Panc1 (cell line): Measurements from ENCODE around the gene TNFAIP8L1. TPM values are rescaled to one million over a fixed set of nuclear protein-coding genes. Genes with fewer than 3 reads are reported as not detected.

Experiments
- ATAC-seq: fragments of 200-7000 bp; cut with Tn5 transposase; 2 replicates; pipeline ENCODE4 v1.9.1; 2020; ENCODE audit warnings: mild to moderate bottlenecking, moderate library complexity
- BruUV-seq: library from RNA; stranded (reverse); fragments of 400-500 nt; replicated peaks from 2 replicates; lab custom pipeline; 2021; lab: Mats Ljungman, UMichigan
- CTCF ChIA-PET: fragments of 300-600 bp; sonication (Branson Sonifier 250); formaldehyde crosslinking; loops from one replicate; lab custom pipeline; 2022; ENCODE audit warnings: antibody characterized with exemption; lab: Charles Lee
- POLR2A ChIA-PET: fragments of 300-600 bp; sonication (Branson Sonifier 250); formaldehyde crosslinking; loops from one replicate; lab custom pipeline; 2022; ENCODE audit warnings: antibody characterized with exemption; lab: Charles Lee
- DNase-seq: peaks from one replicate; pipeline ENCODE4 v3.0.0-alpha.2; 2010; ENCODE audit warnings: low read depth, low spot score
- H3K27ac ChIP-seq: 2 replicates; pipeline ENCODE4 v1.5.1; 2011; ENCODE audit warnings: mild to moderate bottlenecking, low read length, inconsistent platforms
- H3K27me3 ChIP-seq: fragments of 200-500 bp; sonication (Bioruptor generic); 2 replicates; pipeline ENCODE4 v1.6.0; 2014; ENCODE audit warnings: low read length, inconsistent platforms; ENCODE audit not compliant: control insufficient read depth, insufficient read depth
- H3K36me3 ChIP-seq: fragments of 200-500 bp; sonication (Bioruptor generic); 2 replicates; pipeline ENCODE4 v1.5.1; 2014; ENCODE audit warnings: inconsistent platforms, mild to moderate bottlenecking, low read length, moderate library complexity; ENCODE audit not compliant: control insufficient read depth, insufficient read depth
- H3K4me1 ChIP-seq: 2 replicates; pipeline ENCODE4 v1.5.1; 2011; ENCODE audit warnings: inconsistent platforms, mild to moderate bottlenecking, low read length, moderate library complexity; ENCODE audit not compliant: control insufficient read depth, insufficient read depth
- H3K4me3 ChIP-seq, 2 experiments: 2 replicates each; pipeline ENCODE4 v1.5.1; 2011 to 2012; ENCODE audit warnings: low read depth in 2 of 2, low read length in 2 of 2, mild to moderate bottlenecking in 2 of 2, inconsistent platforms in 1 of 2, moderate library complexity in 1 of 2
- H3K9me3 ChIP-seq: fragments of 200-500 bp; sonication (Bioruptor generic); 2 replicates; pipeline ENCODE4 v1.5.1; 2014; ENCODE audit warnings: low read depth, mild to moderate bottlenecking, inconsistent platforms, low read length, moderate library complexity; ENCODE audit not compliant: control insufficient read depth, insufficient read depth
- CTCF ChIP-seq: fragments of 450-650 bp; IDR thresholded peaks from 2 replicates; pipeline ENCODE4 v1.5.1; 2017; ENCODE audit warnings: mild to moderate bottlenecking
- POLR2AphosphoS5 ChIP-seq: IDR thresholded peaks from 2 replicates; pipeline ENCODE4 v1.6.1; 2012; ENCODE audit warnings: mild to moderate bottlenecking, low read depth, low read length, moderate library complexity
- REST ChIP-seq, 2 experiments: IDR thresholded peaks; 2 replicates each; pipeline ENCODE4 v1.6.1; 2011 to 2012; ENCODE audit warnings: low read depth in 2 of 2, control low read depth in 1 of 2, low read length in 1 of 2, mild to moderate bottlenecking in 1 of 2, moderate library complexity in 1 of 2; ENCODE audit not compliant: insufficient read depth in 1 of 2
- SIN3A ChIP-seq: IDR thresholded peaks from 2 replicates; pipeline ENCODE4 v1.6.1; 2012; ENCODE audit warnings: low read depth, mild to moderate bottlenecking, low read length, moderate library complexity, borderline replicate concordance; ENCODE audit not compliant: insufficient read depth
- TCF7L2 ChIP-seq: IDR thresholded peaks from 2 replicates; pipeline ENCODE4 v1.6.1; 2011; ENCODE audit warnings: mild to moderate bottlenecking, low read depth, low read length, inconsistent platforms
- in situ Hi-C: cut with HindIII; loops from 2 replicates; pipeline ENCODE4 v1.10.0; 2016; ENCODE audit warnings: low sequenced_read_pairs, low pct_unique_long_range_greater_than_20kb
- intact Hi-C: fragments of 100-400 bp; cut with micrococcal nuclease; formaldehyde crosslinking; loops from one replicate; pipeline ENCODE4 v1.10.0; 2022; ENCODE audit not compliant: unreplicated experiment
- total RNA-seq: library from RNA; stranded (reverse); gene quantifications from one replicate; pipeline ENCODE4 v1.2.1, GENCODE V29; 2021; ENCODE audit not compliant: unreplicated experiment

Gene TNFAIP8L1
- total RNA-seq, 1 experiment from 2014 or later, result 4.8 TPM

GRCh38 chr19:4656102-4656501 is 16.8 kb downstream of the TNFAIP8L1 start (continued):
- no peak for TF ChIP-seq SIN3A

- no TSS peak for BruUV-seq
- CTCF ChIA-PET, result no interaction called here
- no peak overlapping the region for H3K27ac ChIP-seq
- intact Hi-C loops, result no loop called here
- DNase-seq (no peak), ATAC-seq (no peak)
- in situ Hi-C loops, result no loop called here
- TF ChIP-seq TCF7L2, result no peak
- TF ChIP-seq POLR2AphosphoS5, result no peak
- no peak for TF ChIP-seq REST (IDR thresholded peaks at IDR 0.05; ENCODE audit: insufficient read depth in 1 of 2, low read depth in 2 of 2, low read length in 1 of 2)
- TF ChIP-seq SIN3A, result no peak
- no peak for TF ChIP-seq CTCF
- H3K4me1 ChIP-seq, result no peaks in the 10 kb centered on the region
- H3K27me3 ChIP-seq, result no peaks in the 10 kb centered on the region
- H3K4me3 ChIP-seq, result no peak overlapping the region
- POLR2A ChIA-PET, result no interaction called here
- H3K9me3 ChIP-seq, result no peaks in the 10 kb centered on the region
- no peaks in the 10 kb centered on the region for H3K36me3 ChIP-seq
Measured at GRCh38 chr19:4657262-4657661, 17.9 kb downstream of the TNFAIP8L1 start.

GRCh38 chr19:4657835-4658234 is 18.5 kb downstream of the TNFAIP8L1 start:
- POLR2A ChIA-PET, result no interaction called here
- Histone ChIP-seq H3K27me3 (no peaks in the 10 kb centered on the region), H3K27ac (no peak overlapping the region), H3K4me1 (no peaks in the 10 kb centered on the region), H3K4me3 (no peak overlapping the region), H3K36me3 (no peaks in the 10 kb centered on the region), H3K9me3 (no peaks in the 10 kb centered on the region)
- no peak for DNase-seq
- ATAC-seq, result no peak
- CTCF ChIA-PET, result no interaction called here
- intact Hi-C loops (no loop called here), in situ Hi-C loops (no loop called here)
- BruUV-seq, result no TSS peak
- TF ChIP-seq POLR2AphosphoS5, result no peak
- TF ChIP-seq CTCF, result no peak
- no peak for TF ChIP-seq SIN3A
